Measurements from ENCODE around the gene STXBP5. TPM values are rescaled to one million over a fixed set of nuclear protein-coding genes. Genes with fewer than 3 reads are reported as not detected.

Gene STXBP5
- total and polyA plus RNA-seq, 2 of the 13 experiments (the other 11 are each of a cell fraction or from before 2014, with no cell fraction given) = 8.8 to 19.4 TPM

DNA sequence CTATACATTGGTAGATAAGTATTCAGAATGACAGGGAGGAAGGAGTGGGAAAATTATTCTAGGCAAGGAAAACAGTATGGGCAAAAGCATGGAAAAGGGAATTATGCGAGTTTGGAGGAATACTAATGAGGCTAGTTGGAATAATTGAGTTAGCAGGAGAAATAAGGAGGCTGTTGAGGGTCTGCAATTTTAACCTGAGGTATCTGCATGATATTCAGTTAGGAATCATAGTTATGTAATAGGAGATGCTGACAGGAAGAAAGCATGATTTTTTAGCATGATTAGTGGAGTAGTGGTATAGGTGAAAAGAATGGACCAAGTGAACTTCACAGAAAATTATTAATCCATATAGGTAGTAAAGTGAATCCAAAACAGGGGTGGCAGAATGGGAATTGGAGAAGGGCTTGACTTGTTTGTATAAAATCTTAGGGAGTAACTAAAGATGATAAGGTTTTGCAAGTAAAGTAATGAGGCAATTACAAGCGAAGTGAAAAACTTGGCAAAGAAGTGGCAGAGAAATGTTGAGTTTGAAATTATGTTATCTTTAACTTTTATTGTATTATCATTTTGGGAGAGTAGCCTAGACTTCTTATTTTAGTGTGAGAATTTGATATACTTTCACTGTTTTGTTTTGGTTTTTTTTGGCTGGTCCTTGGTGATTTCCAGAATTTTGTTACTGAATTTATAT lies 5.7 kb downstream of the STXBP5 start (continued):
- TF ChIP-seq, protein P1, sequence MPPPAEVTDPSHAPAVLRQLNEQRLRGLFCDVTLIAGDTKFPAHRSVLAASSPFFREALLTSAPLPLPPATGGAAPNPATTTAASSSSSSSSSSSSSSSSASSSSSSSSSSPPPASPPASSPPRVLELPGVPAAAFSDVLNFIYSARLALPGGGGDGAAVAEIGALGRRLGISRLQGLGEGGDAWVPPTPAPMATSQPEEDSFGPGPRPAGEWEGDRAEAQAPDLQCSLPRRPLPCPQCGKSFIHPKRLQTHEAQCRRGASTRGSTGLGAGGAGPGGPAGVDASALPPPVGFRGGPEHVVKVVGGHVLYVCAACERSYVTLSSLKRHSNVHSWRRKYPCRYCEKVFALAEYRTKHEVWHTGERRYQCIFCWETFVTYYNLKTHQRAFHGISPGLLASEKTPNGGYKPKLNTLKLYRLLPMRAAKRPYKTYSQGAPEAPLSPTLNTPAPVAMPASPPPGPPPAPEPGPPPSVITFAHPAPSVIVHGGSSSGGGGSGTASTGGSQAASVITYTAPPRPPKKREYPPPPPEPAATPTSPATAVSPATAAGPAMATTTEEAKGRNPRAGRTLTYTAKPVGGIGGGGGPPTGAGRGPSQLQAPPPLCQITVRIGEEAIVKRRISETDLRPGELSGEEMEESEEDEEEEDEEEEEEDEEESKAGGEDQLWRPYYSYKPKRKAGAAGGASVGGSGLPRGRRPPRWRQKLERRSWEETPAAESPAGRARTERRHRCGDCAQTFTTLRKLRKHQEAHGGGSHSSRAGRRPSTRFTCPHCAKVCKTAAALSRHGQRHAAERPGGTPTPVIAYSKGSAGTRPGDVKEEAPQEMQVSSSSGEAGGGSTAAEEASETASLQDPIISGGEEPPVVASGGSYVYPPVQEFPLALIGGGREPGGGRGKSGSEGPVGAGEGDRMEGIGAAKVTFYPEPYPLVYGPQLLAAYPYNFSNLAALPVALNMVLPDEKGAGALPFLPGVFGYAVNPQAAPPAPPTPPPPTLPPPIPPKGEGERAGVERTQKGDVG (CRISPR knock-in tag; IDR thresholded peaks at IDR 0.05; ENCODE audit: borderline replicate concordance) = no peak
- TF ChIP-seq SMYD3 (CRISPR knock-in tag; IDR thresholded peaks at IDR 0.05) (no peak), ZNF614 (CRISPR knock-in tag; IDR thresholded peaks at IDR 0.05; ENCODE audit: borderline replicate concordance) (no peak), HOXA3 (CRISPR knock-in tag; IDR thresholded peaks at IDR 0.05) (no peak), SATB2 (CRISPR knock-in tag; IDR thresholded peaks at IDR 0.05) (no peak), SP4 (CRISPR knock-in tag; IDR thresholded peaks at IDR 0.05) (no peak)
- TF ChIP-seq, protein P2, sequence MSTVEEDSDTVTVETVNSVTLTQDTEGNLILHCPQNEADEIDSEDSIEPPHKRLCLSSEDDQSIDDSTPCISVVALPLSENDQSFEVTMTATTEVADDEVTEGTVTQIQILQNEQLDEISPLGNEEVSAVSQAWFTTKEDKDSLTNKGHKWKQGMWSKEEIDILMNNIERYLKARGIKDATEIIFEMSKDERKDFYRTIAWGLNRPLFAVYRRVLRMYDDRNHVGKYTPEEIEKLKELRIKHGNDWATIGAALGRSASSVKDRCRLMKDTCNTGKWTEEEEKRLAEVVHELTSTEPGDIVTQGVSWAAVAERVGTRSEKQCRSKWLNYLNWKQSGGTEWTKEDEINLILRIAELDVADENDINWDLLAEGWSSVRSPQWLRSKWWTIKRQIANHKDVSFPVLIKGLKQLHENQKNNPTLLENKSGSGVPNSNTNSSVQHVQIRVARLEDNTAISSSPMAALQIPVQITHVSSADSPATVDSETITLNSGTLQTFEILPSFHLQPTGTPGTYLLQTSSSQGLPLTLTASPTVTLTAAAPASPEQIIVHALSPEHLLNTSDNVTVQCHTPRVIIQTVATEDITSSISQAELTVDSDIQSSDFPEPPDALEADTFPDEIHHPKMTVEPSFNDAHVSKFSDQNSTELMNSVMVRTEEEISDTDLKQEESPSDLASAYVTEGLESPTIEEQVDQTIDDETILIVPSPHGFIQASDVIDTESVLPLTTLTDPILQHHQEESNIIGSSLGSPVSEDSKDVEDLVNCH (CRISPR knock-in tag; IDR thresholded peaks at IDR 0.05) = no peak
